ENCODE data around the gene CFAP100.

DNA sequence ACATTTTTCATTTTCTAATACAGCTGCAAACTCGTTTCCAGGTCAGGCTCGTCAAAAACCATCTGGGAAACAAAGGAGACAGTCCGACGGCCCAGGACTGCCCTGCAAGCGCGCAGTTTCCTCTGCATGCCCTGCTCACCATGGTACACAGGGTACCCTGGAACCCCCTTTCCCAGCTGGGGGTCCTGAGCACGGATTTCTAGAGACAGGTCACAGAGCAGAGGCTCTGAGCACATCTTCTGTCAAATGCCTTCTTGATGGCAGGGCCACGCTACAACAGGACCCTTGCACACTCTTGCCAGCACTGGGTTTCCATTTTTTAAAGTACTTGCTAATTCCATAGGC, 72.9 kb downstream of the CFAP100 start:
- TF ChIP-seq POLR2AphosphoS5 (IDR thresholded peaks at IDR 0.05; ENCODE audit: low read depth, low read length) = no peak
- TF ChIP-seq REST (IDR thresholded peaks at IDR 0.05; ENCODE audit: insufficient read depth in 1 of 2, low read depth in 2 of 2, low read length in 2 of 2) = no peak
